ENCODE data around the gene NF2. TPM values are rescaled to one million over a fixed set of nuclear protein-coding genes. Genes with fewer than 3 reads are reported as not detected.
A peak's percentile ranks its signal among the peaks of the same experiment; 100 is the strongest.

The NF2 gene
- total and polyA plus RNA-seq, 2 experiments from 2014 or later, result 62.9 to 111 TPM

GRCh38 chr22:29609139-29609538 lies 5.7 kb downstream of the NF2 start:
- H3K79me2 ChIP-seq (ENCODE audit: insufficient read depth), result peaks cover 100% of the 10 kb centered on the region
- H3K27me3 ChIP-seq (replicated peaks; ENCODE audit: insufficient read depth), result no peaks in the 10 kb centered on the region
- in situ Hi-C loops (cut with MboI), result no loop called here
- DNase-seq, result no peak
- H3K4me2 ChIP-seq (ENCODE audit: unreplicated experiment), result no peak overlapping the region
- no peak overlapping the region for H3K4me3 ChIP-seq
- no peaks in the 10 kb centered on the region for H3K9me3 ChIP-seq (ENCODE audit: low read depth)
- H3K4me1 ChIP-seq (ENCODE audit: insufficient read depth), result peaks cover 20% of the 10 kb centered on the region
- peaks cover 8% of the 10 kb centered on the region for H3F3A ChIP-seq (ENCODE audit: insufficient read depth)
- 44 to 50% methylated on average over 2 of the region's 2 CpGs for WGBS, 2 experiments (ENCODE audit: low coverage in 1 of 2, low lambda C conversion rate in 2 of 2, missing lambda C conversion rate in 2 of 2)
- no peak overlapping the region for H3K27ac ChIP-seq
- H2AFZ ChIP-seq, result no peak overlapping the region
- H3K36me3 ChIP-seq (ENCODE audit: low read depth), result no peaks in the 10 kb centered on the region; the same call in 1 of the 2 replicates
- no peak overlapping the region for H3K9ac ChIP-seq
- H3K9me2 ChIP-seq (ENCODE audit: insufficient read depth), result no peaks in the 10 kb centered on the region
- H4K20me1 ChIP-seq (ENCODE audit: insufficient read depth), result no peaks in the 10 kb centered on the region
- TF ChIP-seq EZH2phosphoT487 (IDR thresholded peaks at IDR 0.05; ENCODE audit: insufficient read depth, low read depth) (no peak), EZH2 (IDR thresholded peaks at IDR 0.05; ENCODE audit: insufficient read depth, poor library complexity, severe bottlenecking) (no peak)

GRCh38 chr22:29610780-29611179 lies 7.3 kb downstream of the NF2 start:
- Histone ChIP-seq H3K4me3 (no peak overlapping the region), H3K79me2 (ENCODE audit: insufficient read depth) (peaks cover 100% of the 10 kb centered on the region), H3K9me3 (ENCODE audit: low read depth) (no peaks in the 10 kb centered on the region), H3F3A (ENCODE audit: insufficient read depth) (no peaks in the 10 kb centered on the region), H3K9ac (no peak overlapping the region), H3K27me3 (replicated peaks; ENCODE audit: insufficient read depth) (no peaks in the 10 kb centered on the region), H3K9me2 (ENCODE audit: insufficient read depth) (no peaks in the 10 kb centered on the region), H3K4me1 (ENCODE audit: insufficient read depth) (peaks cover 12% of the 10 kb centered on the region), H3K36me3 (ENCODE audit: low read depth) (no peaks in the 10 kb centered on the region), H4K20me1 (ENCODE audit: insufficient read depth) (no peaks in the 10 kb centered on the region), H3K27ac (no peak overlapping the region), H2AFZ (no peak overlapping the region), H3K4me2 (ENCODE audit: unreplicated experiment) (no peak overlapping the region)
- no peak for DNase-seq
- in situ Hi-C loops (cut with MboI), result no loop called here
- WGBS, 2 experiments (ENCODE audit: low coverage in 1 of 2, low lambda C conversion rate in 2 of 2, missing lambda C conversion rate in 2 of 2), result 58 to 66% methylated on average over 1 of the region's 1 CpG
- TF ChIP-seq EZH2phosphoT487 (IDR thresholded peaks at IDR 0.05; ENCODE audit: insufficient read depth, low read depth) (no peak), EZH2 (IDR thresholded peaks at IDR 0.05; ENCODE audit: insufficient read depth, poor library complexity, severe bottlenecking) (no peak)

GRCh38 chr22:29615705-29616327 lies 12.4 kb downstream of the NF2 start:
- no peak for DNase-seq
- H3K36me3 ChIP-seq (ENCODE audit: low read depth), result no peaks in the 10 kb centered on the region
- H2AFZ ChIP-seq, result no peak overlapping the region
- no peak overlapping the region for H3K4me2 ChIP-seq (ENCODE audit: unreplicated experiment)
- in situ Hi-C loops (cut with MboI), result no loop called here
- peaks cover 99% of the 10 kb centered on the region for H3K79me2 ChIP-seq (ENCODE audit: insufficient read depth)
- H3K4me3 ChIP-seq, result no peak overlapping the region
- H3K27ac ChIP-seq, result no peak overlapping the region
- no peaks in the 10 kb centered on the region for H4K20me1 ChIP-seq (ENCODE audit: insufficient read depth)
- no peak overlapping the region for H3K9ac ChIP-seq
- no peaks in the 10 kb centered on the region for H3K27me3 ChIP-seq (replicated peaks; ENCODE audit: insufficient read depth)
- TF ChIP-seq EZH2 (IDR thresholded peaks at IDR 0.05; ENCODE audit: insufficient read depth, poor library complexity, severe bottlenecking) (no peak), EZH2phosphoT487 (IDR thresholded peaks at IDR 0.05; ENCODE audit: insufficient read depth, low read depth) (no peak)
- H3K4me1 ChIP-seq (ENCODE audit: insufficient read depth), result peaks cover 32% of the 10 kb centered on the region
- WGBS, 2 experiments (ENCODE audit: low coverage in 1 of 2, low lambda C conversion rate in 2 of 2, missing lambda C conversion rate in 2 of 2), result 88 to 94% methylated on average over 4 of the region's 4 CpGs
- no peaks in the 10 kb centered on the region for H3K9me2 ChIP-seq (ENCODE audit: insufficient read depth)
- H3K9me3 ChIP-seq (ENCODE audit: low read depth), result no peaks in the 10 kb centered on the region
- peaks cover 33% of the 10 kb centered on the region for H3F3A ChIP-seq (ENCODE audit: insufficient read depth)

GRCh38 chr22:29617922-29618629 lies 14.6 kb downstream of the NF2 start:
- no peak for TF ChIP-seq EZH2phosphoT487 (IDR thresholded peaks at IDR 0.05; ENCODE audit: insufficient read depth, low read depth)
- TF ChIP-seq EZH2 (IDR thresholded peaks at IDR 0.05; ENCODE audit: insufficient read depth, poor library complexity, severe bottlenecking), result no peak
- Histone ChIP-seq H3K9me2 (ENCODE audit: insufficient read depth) (no peaks in the 10 kb centered on the region), H3K4me1 (ENCODE audit: insufficient read depth) (peaks cover 53% of the 10 kb centered on the region), H3F3A (ENCODE audit: insufficient read depth) (peaks cover 52% of the 10 kb centered on the region), H3K27ac (peak overlapping the region; percentile 57), H3K4me3 (0 out of 2 replicates have a peak overlapping the region, but pooled peaks have one; percentile 4), H3K4me2 (ENCODE audit: unreplicated experiment) (peak overlapping the region; percentile 48), H3K9me3 (ENCODE audit: low read depth) (no peaks in the 10 kb centered on the region), H3K9ac (peak overlapping the region; percentile 16), H4K20me1 (ENCODE audit: insufficient read depth) (no peaks in the 10 kb centered on the region), H3K36me3 (ENCODE audit: low read depth) (no peaks in the 10 kb centered on the region), H2AFZ (no peak overlapping the region), H3K27me3 (replicated peaks; ENCODE audit: insufficient read depth) (no peaks in the 10 kb centered on the region), H3K79me2 (ENCODE audit: insufficient read depth) (peaks cover 83% of the 10 kb centered on the region)
- peak; percentile 62 for DNase-seq
- 0% methylated on average over 2 of the region's 2 CpGs for WGBS, 2 experiments (ENCODE audit: low coverage in 1 of 2, low lambda C conversion rate in 2 of 2, missing lambda C conversion rate in 2 of 2)
- in situ Hi-C loops (cut with MboI), result no loop called here
